ENCODE results near the gene RBP3. TPM values are rescaled to one million over a fixed set of nuclear protein-coding genes. Genes with fewer than 3 reads are reported as not detected.

RBP3 gene
- total RNA-seq, 1 donor: not detected

DNA sequence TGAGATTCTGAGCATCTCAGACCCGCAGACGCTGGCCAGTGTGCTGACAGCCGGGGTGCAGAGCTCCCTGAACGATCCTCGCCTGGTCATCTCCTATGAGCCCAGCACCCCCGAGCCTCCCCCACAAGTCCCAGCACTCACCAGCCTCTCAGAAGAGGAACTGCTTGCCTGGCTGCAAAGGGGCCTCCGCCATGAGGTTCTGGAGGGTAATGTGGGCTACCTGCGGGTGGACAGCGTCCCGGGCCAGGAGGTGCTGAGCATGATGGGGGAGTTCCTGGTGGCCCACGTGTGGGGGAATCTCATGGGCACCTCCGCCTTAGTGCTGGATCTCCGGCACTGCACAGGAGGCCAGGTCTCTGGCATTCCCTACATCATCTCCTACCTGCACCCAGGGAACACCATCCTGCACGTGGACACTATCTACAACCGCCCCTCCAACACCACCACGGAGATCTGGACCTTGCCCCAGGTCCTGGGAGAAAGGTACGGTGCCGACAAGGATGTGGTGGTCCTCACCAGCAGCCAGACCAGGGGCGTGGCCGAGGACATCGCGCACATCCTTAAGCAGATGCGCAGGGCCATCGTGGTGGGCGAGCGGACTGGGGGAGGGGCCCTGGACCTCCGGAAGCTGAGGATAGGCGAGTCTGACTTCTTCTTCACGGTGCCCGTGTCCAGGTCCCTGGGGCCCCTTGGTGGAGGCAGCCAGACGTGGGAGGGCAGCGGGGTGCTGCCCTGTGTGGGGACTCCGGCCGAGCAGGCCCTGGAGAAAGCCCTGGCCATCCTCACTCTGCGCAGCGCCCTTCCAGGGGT lies 703 bp downstream of the RBP3 start:
- no peak for TF ChIP-seq CTCF (IDR thresholded peaks at IDR 0.05; ENCODE audit: insufficient read depth, low read length)
- DNase-seq (ENCODE audit: low read depth): no peak
- H3K4me3 ChIP-seq (ENCODE audit: low read depth, low read length): no peak overlapping the region

GRCh38 chr10:47349516-47349915 lies 1.4 kb downstream of the RBP3 start:
- no peak for DNase-seq (ENCODE audit: low read depth)
- no peak for TF ChIP-seq CTCF (IDR thresholded peaks at IDR 0.05; ENCODE audit: insufficient read depth, low read length)
- no peak overlapping the region for H3K4me3 ChIP-seq (ENCODE audit: low read depth, low read length)

GRCh38 chr10:47349941-47350371 lies 1.8 kb downstream of the RBP3 start:
- no peak overlapping the region for H3K4me3 ChIP-seq (ENCODE audit: low read depth, low read length)
- DNase-seq (ENCODE audit: low read depth): no peak
- TF ChIP-seq CTCF (IDR thresholded peaks at IDR 0.05; ENCODE audit: insufficient read depth, low read length): no peak

- H3K4me3 ChIP-seq (ENCODE audit: low read depth, low read length): no peak overlapping the region
- no peak for DNase-seq (ENCODE audit: low read depth)
- no peak for TF ChIP-seq CTCF (IDR thresholded peaks at IDR 0.05; ENCODE audit: insufficient read depth, low read length)
Observed at GRCh38 chr10:47350671-47351640, 2.8 kb downstream of the RBP3 start.

DNA sequence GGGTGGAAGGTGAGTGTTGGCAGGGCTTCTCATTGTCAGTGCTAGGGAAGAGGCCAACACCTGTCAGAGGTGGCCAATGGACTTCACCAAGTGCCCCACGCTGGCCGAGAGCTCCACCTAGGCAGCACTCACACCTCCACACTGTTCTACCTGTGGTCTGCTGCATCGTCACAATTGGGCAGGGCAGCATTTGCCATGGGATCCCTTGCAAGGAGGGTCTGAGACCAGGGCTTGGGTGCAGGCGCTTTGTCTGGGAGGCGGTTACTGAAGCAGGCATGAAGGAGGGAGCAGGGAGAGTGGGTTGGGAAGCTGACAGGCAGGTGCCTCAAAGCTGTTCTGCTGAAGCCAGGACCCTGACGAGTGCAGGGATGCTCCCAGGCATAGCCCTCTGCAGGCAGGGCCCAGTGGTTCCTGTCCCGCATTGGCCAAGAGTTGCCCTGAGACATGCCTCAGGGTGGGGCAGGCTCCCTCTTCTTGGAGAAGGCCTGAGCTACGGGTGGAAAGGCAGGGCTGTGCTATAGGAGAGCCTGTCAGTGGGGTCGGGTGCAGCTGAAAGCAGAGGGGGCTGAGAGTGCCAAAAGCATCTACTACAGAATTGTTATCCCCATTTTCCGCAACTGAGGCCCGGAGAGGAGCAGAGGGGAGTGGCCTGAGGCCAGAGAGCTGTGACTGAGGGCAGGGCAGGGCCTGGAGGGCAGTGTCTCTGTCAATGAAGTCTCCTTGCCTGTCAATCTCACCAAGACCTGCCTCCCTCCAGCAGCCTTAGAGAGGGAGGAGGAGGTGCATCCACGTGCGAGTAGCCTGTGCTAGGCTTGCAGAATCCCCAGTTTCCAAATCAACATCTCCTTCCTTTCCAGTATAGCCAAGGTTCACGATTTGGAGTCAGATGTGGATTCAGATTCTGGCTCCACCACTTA lies 4.0 kb downstream of the RBP3 start:
- no peak for TF ChIP-seq CTCF (IDR thresholded peaks at IDR 0.05; ENCODE audit: insufficient read depth, low read length)
- no peak for DNase-seq (ENCODE audit: low read depth)
- no peak overlapping the region for H3K4me3 ChIP-seq (ENCODE audit: low read depth, low read length)

- no peak for TF ChIP-seq CTCF (IDR thresholded peaks at IDR 0.05; ENCODE audit: insufficient read depth, low read length)
- DNase-seq (ENCODE audit: low read depth): no peak
- no peak overlapping the region for H3K4me3 ChIP-seq (ENCODE audit: low read depth, low read length)
Observed at GRCh38 chr10:47353351-47353750, 5.2 kb downstream of the RBP3 start.
